ENCODE results near the gene STAB1.

- TF ChIP-seq, protein P1, sequence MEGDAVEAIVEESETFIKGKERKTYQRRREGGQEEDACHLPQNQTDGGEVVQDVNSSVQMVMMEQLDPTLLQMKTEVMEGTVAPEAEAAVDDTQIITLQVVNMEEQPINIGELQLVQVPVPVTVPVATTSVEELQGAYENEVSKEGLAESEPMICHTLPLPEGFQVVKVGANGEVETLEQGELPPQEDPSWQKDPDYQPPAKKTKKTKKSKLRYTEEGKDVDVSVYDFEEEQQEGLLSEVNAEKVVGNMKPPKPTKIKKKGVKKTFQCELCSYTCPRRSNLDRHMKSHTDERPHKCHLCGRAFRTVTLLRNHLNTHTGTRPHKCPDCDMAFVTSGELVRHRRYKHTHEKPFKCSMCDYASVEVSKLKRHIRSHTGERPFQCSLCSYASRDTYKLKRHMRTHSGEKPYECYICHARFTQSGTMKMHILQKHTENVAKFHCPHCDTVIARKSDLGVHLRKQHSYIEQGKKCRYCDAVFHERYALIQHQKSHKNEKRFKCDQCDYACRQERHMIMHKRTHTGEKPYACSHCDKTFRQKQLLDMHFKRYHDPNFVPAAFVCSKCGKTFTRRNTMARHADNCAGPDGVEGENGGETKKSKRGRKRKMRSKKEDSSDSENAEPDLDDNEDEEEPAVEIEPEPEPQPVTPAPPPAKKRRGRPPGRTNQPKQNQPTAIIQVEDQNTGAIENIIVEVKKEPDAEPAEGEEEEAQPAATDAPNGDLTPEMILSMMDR (conservative IDR thresholded peaks at IDR 0.05 in 1 of 2, IDR thresholded peaks at IDR 0.05 in 1 of 2; ENCODE audit: low read depth in 1 of 2, low read length in 2 of 2), result no peak
- TF ChIP-seq EZH2 (IDR thresholded peaks at IDR 0.05; ENCODE audit: low read length, missing control alignments), result no peak
These were observed 26.3 kb downstream of the STAB1 start for GRCh38 chr3:52521488-52521824.
